ENCODE measurements around the gene NEO1.

DNA sequence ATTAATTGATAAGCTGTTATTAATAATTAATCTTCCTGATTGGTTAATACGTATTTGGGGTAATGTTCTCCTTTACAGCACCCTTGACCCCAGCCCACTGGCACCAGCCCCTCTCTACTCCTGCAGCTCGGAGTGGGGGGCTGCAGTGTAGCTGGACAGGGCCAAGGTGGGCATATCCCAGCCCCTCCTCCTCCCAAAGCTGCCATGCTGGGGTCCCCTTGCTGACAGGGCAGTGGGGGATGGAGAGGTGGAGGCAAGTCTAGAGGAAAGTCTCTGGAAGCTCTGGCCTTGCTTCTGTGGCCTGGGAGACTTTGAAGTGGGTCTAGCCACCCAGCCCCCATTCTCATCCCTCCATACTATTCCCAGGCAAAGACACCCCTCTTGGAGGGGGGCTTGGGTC, 280.7 kb downstream of the NEO1 start:
- TF ChIP-seq CTCF (IDR thresholded peaks at IDR 0.05; ENCODE audit: insufficient read depth, low read length, poor library complexity, severe bottlenecking) (no peak), EZH2phosphoT487 (conservative IDR thresholded peaks at IDR 0.05; ENCODE audit: low read length) (no peak)
